Liver (tissue), 9 donors: Measurements from ENCODE around the gene CDH15. TPM values are rescaled to one million over a fixed set of nuclear protein-coding genes. Genes with fewer than 3 reads are reported as not detected.

Experiments used
- DNase-seq: peaks from one replicate; pipeline ENCODE4 v3.0.0-alpha.2; 2017; ENCODE audit warnings: low spot score
- H3K27ac ChIP-seq, 2 donors: one replicate each; pipeline ENCODE4 v1.7.0; 2013; ENCODE audit warnings: inconsistent platforms in 2 of 2, low read length in 2 of 2, control low read depth in 1 of 2, low read depth in 1 of 2, mild to moderate bottlenecking in 1 of 2
- H3K27me3 ChIP-seq, 4 donors: one replicate each; pipeline versions ENCODE4 v1.6.1 to v1.7.0; 2013; ENCODE audit warnings: low read length in 3 of 4, inconsistent platforms in 1 of 4, mild to moderate bottlenecking in 1 of 4, moderate library complexity in 1 of 4; ENCODE audit not compliant: control insufficient read depth in 4 of 4, insufficient read depth in 4 of 4
- H3K36me3 ChIP-seq, 4 donors: one replicate each; pipeline versions ENCODE4 v1.6.1 to v1.7.0; 2013; ENCODE audit warnings: low read length in 3 of 4, mild to moderate bottlenecking in 3 of 4, low read depth in 1 of 4, moderate library complexity in 1 of 4; ENCODE audit not compliant: control insufficient read depth in 4 of 4, insufficient read depth in 3 of 4
- H3K4me1 ChIP-seq, 4 donors: one replicate each; pipeline versions ENCODE4 v1.6.1 to v1.7.0; 2013; ENCODE audit warnings: low read length in 3 of 4, mild to moderate bottlenecking in 3 of 4, moderate library complexity in 1 of 4; ENCODE audit not compliant: control insufficient read depth in 4 of 4, insufficient read depth in 4 of 4
- H3K4me3 ChIP-seq, 3 donors: one replicate each; pipeline versions ENCODE4 v1.6.1 to v1.7.0; 2013; ENCODE audit warnings: low read length in 3 of 3, control low read depth in 1 of 3, low read depth in 1 of 3, mild to moderate bottlenecking in 1 of 3
- H3K9ac ChIP-seq, 2 donors: one replicate each; pipeline ENCODE4 v1.7.0; 2013; ENCODE audit warnings: low read length in 2 of 2, mild to moderate bottlenecking in 2 of 2, moderate library complexity in 2 of 2, control low read depth in 1 of 2, low read depth in 1 of 2
- H3K9me3 ChIP-seq, 4 donors: one replicate each; pipeline versions ENCODE4 v1.6.1 to v1.7.0; 2013; ENCODE audit warnings: low read length in 3 of 4; ENCODE audit not compliant: control insufficient read depth in 4 of 4
- EGR1 ChIP-seq, 2 donors: IDR thresholded peaks; 2 replicates each; pipeline ENCODE4 v1.6.1; 2016 to 2018; ENCODE audit warnings: antibody characterized with exemption in 2 of 2, low read depth in 2 of 2
- FOXA1 ChIP-seq: IDR thresholded peaks from 2 replicates; pipeline ENCODE4 v1.6.1; 2016; ENCODE audit warnings: antibody characterized with exemption
- FOXA2 ChIP-seq: IDR thresholded peaks from 2 replicates; pipeline ENCODE4 v1.6.1; 2016; ENCODE audit warnings: antibody characterized with exemption
- GABPA ChIP-seq, 2 donors: IDR thresholded peaks in 1 of 2; conservative IDR thresholded peaks in 1 of 2; 2 replicates each; pipeline ENCODE4 v1.6.1; 2016; ENCODE audit warnings: antibody characterized with exemption in 2 of 2, mild to moderate bottlenecking in 1 of 2, moderate library complexity in 1 of 2
- HNF4A ChIP-seq, 2 donors: conservative IDR thresholded peaks; 2 replicates each; pipeline ENCODE4 v1.6.1; 2016; ENCODE audit warnings: antibody characterized with exemption in 2 of 2, mild to moderate bottlenecking in 2 of 2
- HNF4G ChIP-seq: IDR thresholded peaks from 2 replicates; pipeline ENCODE4 v1.6.1; 2016; ENCODE audit warnings: antibody characterized with exemption
- JUND ChIP-seq, 2 donors: IDR thresholded peaks; 2 replicates each; pipeline ENCODE4 v1.6.1; 2016; ENCODE audit warnings: antibody characterized with exemption in 2 of 2
- NR2F2 ChIP-seq: IDR thresholded peaks from 2 replicates; pipeline ENCODE4 v1.6.1; 2016; ENCODE audit warnings: antibody characterized with exemption
- RAD21 ChIP-seq, 2 donors: IDR thresholded peaks; 2 replicates each; pipeline ENCODE4 v1.6.1; 2016; ENCODE audit warnings: antibody characterized with exemption in 2 of 2, mild to moderate bottlenecking in 2 of 2
- SP1 ChIP-seq: IDR thresholded peaks from 2 replicates; pipeline ENCODE4 v1.6.1; 2018; ENCODE audit warnings: antibody characterized with exemption, mild to moderate bottlenecking
- TAF1 ChIP-seq: conservative IDR thresholded peaks from 2 replicates; pipeline ENCODE4 v1.6.1; 2016; ENCODE audit warnings: antibody characterized with exemption, mild to moderate bottlenecking
- YY1 ChIP-seq: IDR thresholded peaks from 2 replicates; pipeline ENCODE4 v1.6.1; 2016; ENCODE audit warnings: antibody characterized with exemption, mild to moderate bottlenecking
- WGBS: extraction: QIAGEN DNeasy Blood & Tissue Kit; methylation state at CpG from one replicate; pipeline ENCODE4 v1.1.7; 2013; 5-methylcytosine and 5-hydroxymethylcytosine counted together
- polyA plus RNA-seq, 2 donors: library from polyadenylated mRNA; stranded (reverse) in 1 of 2; unstranded in 1 of 2; fragments of 200-250 nt in 1 of 2; fragments of >200 nt in 1 of 2; fragmentation: Nextera tagmentation in 1 of 2; extraction: Ambion mirVana in 1 of 2; gene quantifications; one replicate each; pipeline versions ENCODE4 v1.2.1 to v1.2.3, GENCODE V29; 2013 to 2015
- total RNA-seq, 2 donors: library from RNA; depleted of rRNA; stranded (reverse); fragments of >200 nt; gene quantifications; one replicate each; pipeline ENCODE4 v1.2.3, GENCODE V29; 2014
- TF ChIP-seq, protein P1 (sequence below): IDR thresholded peaks from 2 replicates; pipeline ENCODE4 v1.6.1; 2016; ENCODE audit warnings: antibody characterized with exemption
- TF ChIP-seq, protein P2 (sequence below): IDR thresholded peaks from 2 replicates; pipeline ENCODE4 v1.6.1; 2016; ENCODE audit warnings: antibody characterized with exemption, mild to moderate bottlenecking
- TF ChIP-seq, protein P3 (sequence below): IDR thresholded peaks from 2 replicates; pipeline ENCODE4 v1.6.1; 2016; ENCODE audit warnings: antibody characterized with exemption
- TF ChIP-seq, protein P4 (sequence below): IDR thresholded peaks from 2 replicates; pipeline ENCODE4 v1.6.1; 2016; ENCODE audit warnings: antibody characterized with exemption
- TF ChIP-seq, protein P5 (sequence below): fragments of 150-350 bp; IDR thresholded peaks from 2 replicates; pipeline ENCODE4 v1.5.1; 2017; ENCODE audit warnings: improper control_type of control experiment, low read depth, low read length; ENCODE audit not compliant: missing input control
- donor health status: healthy.
- donor health status: healthy.
- donor health status: healthy.
- donor health status: healthy.
- donor health status: healthy.

The CDH15 gene
- total and polyA plus RNA-seq, 4 donors: 0.12 TPM; not detected in 3

DNA sequence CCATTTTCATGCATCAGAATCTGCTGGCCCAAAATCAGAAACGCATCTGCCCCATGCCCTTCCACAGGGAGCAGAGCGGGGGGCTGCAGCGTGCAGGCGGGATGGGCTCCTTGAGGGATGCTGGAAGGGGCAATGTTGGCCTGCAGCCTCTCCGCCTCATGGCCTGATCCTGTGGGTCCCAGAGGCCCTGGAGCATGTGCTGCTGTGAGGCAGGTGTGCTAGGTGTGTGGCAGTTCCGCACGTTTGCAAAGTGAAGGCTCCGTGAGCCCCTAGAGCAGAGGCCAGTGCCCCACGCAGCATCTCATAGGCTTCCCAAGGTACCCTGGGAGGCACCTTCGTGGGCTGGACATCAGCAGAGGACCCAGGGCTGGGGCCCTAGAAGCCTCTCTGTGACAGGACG, 36.4 kb upstream of the CDH15 start:
- Histone ChIP-seq H3K9me3 (no peaks in the 10 kb centered on the region), H3K27ac (no peak overlapping the region), H3K4me3 (no peak overlapping the region), H3K36me3 (peaks cover 3 to 28% (median 16%) of the 10 kb centered on the region in 4 donors), H3K4me1 (no peaks in the 10 kb centered on the region), H3K9ac (no peak overlapping the region), H3K27me3 (no peaks in the 10 kb centered on the region)
- TF ChIP-seq TAF1 (no peak), FOXA1 (no peak), RAD21 (IDR thresholded peaks at IDR 0.05) (no peak), GABPA (IDR thresholded peaks at IDR 0.05 in 1 of 2, conservative IDR thresholded peaks at IDR 0.05 in 1 of 2) (no peak), HNF4A (conservative IDR thresholded peaks at IDR 0.05) (no peak), EGR1 (IDR thresholded peaks at IDR 0.05; ENCODE audit: low read depth in 2 of 2) (no peak), NR2F2 (no peak), SP1 (no peak), FOXA2 (no peak)
- TF ChIP-seq, protein P1, sequence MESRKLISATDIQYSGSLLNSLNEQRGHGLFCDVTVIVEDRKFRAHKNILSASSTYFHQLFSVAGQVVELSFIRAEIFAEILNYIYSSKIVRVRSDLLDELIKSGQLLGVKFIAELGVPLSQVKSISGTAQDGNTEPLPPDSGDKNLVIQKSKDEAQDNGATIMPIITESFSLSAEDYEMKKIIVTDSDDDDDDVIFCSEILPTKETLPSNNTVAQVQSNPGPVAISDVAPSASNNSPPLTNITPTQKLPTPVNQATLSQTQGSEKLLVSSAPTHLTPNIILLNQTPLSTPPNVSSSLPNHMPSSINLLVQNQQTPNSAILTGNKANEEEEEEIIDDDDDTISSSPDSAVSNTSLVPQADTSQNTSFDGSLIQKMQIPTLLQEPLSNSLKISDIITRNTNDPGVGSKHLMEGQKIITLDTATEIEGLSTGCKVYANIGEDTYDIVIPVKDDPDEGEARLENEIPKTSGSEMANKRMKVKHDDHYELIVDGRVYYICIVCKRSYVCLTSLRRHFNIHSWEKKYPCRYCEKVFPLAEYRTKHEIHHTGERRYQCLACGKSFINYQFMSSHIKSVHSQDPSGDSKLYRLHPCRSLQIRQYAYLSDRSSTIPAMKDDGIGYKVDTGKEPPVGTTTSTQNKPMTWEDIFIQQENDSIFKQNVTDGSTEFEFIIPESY: no peak
- TF ChIP-seq, protein P2, sequence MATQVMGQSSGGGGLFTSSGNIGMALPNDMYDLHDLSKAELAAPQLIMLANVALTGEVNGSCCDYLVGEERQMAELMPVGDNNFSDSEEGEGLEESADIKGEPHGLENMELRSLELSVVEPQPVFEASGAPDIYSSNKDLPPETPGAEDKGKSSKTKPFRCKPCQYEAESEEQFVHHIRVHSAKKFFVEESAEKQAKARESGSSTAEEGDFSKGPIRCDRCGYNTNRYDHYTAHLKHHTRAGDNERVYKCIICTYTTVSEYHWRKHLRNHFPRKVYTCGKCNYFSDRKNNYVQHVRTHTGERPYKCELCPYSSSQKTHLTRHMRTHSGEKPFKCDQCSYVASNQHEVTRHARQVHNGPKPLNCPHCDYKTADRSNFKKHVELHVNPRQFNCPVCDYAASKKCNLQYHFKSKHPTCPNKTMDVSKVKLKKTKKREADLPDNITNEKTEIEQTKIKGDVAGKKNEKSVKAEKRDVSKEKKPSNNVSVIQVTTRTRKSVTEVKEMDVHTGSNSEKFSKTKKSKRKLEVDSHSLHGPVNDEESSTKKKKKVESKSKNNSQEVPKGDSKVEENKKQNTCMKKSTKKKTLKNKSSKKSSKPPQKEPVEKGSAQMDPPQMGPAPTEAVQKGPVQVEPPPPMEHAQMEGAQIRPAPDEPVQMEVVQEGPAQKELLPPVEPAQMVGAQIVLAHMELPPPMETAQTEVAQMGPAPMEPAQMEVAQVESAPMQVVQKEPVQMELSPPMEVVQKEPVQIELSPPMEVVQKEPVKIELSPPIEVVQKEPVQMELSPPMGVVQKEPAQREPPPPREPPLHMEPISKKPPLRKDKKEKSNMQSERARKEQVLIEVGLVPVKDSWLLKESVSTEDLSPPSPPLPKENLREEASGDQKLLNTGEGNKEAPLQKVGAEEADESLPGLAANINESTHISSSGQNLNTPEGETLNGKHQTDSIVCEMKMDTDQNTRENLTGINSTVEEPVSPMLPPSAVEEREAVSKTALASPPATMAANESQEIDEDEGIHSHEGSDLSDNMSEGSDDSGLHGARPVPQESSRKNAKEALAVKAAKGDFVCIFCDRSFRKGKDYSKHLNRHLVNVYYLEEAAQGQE: no peak
- TF ChIP-seq, protein P3, sequence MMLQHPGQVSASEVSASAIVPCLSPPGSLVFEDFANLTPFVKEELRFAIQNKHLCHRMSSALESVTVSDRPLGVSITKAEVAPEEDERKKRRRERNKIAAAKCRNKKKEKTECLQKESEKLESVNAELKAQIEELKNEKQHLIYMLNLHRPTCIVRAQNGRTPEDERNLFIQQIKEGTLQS: no peak
- DNase-seq: no peak
- WGBS: 98% methylated on average over 11 of the region's 11 CpGs

DNA sequence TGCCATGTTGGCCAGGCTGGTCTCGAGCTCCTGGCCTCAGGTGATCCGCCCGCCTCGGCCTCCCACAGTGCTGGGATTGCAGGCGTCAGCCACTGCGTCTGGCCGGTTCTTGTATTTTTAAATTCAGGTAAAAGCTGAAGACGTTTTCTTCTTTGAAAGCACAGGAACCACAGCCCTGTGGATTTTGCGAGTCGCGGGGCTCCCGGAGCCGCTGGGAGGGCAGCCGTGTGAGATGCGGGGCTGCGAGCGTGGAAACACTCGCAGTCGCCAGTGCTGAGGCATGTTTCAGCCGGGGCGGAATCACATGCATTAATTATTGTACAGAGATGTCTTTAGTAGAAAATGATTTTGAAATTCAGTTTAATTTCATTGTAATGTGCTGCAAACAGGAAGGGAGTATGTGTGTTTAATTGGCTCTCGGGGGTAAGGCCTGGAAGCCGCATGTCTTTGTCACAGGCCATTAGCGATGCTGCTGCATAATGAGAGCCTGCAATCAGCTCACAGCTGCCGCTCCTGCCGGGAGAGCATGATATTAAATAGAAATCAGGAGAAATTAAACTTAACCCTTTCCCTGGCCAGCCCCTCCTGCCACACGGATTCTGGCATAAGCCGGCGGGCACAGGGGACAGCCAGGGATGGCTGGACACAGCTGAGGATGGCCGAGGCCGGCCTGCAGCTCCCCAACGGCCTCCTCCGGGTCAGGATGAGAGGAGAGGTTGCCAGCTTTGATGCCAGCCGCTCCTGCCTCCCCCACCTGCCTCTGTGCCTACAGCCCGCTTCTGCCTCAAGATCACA, 35.4 kb upstream of the CDH15 start:
- H3K9ac ChIP-seq: no peak overlapping the region
- no peak overlapping the region for H3K27ac ChIP-seq
- WGBS: 94% methylated on average over 35 of the region's 35 CpGs
- H3K36me3 ChIP-seq: peaks cover 3 to 34% (median 17%) of the 10 kb centered on the region in 4 donors
- no peak for DNase-seq
- H3K9me3 ChIP-seq: no peaks in the 10 kb centered on the region
- H3K27me3 ChIP-seq: no peaks in the 10 kb centered on the region
- H3K4me3 ChIP-seq: no peak overlapping the region
- H3K4me1 ChIP-seq: no peaks in the 10 kb centered on the region
- TF ChIP-seq, protein P4, sequence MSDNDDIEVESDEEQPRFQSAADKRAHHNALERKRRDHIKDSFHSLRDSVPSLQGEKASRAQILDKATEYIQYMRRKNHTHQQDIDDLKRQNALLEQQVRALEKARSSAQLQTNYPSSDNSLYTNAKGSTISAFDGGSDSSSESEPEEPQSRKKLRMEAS: no peak
- TF ChIP-seq HNF4G (no peak), JUND (IDR thresholded peaks at IDR 0.05) (no peak), FOXA1 (no peak), FOXA2 (no peak), NR2F2 (no peak), HNF4A (conservative IDR thresholded peaks at IDR 0.05) (no peak), GABPA (IDR thresholded peaks at IDR 0.05 in 1 of 2, conservative IDR thresholded peaks at IDR 0.05 in 1 of 2) (no peak), EGR1 (IDR thresholded peaks at IDR 0.05; ENCODE audit: low read depth in 2 of 2) (no peak), YY1 (no peak), SP1 (no peak)
- TF ChIP-seq, protein P5, sequence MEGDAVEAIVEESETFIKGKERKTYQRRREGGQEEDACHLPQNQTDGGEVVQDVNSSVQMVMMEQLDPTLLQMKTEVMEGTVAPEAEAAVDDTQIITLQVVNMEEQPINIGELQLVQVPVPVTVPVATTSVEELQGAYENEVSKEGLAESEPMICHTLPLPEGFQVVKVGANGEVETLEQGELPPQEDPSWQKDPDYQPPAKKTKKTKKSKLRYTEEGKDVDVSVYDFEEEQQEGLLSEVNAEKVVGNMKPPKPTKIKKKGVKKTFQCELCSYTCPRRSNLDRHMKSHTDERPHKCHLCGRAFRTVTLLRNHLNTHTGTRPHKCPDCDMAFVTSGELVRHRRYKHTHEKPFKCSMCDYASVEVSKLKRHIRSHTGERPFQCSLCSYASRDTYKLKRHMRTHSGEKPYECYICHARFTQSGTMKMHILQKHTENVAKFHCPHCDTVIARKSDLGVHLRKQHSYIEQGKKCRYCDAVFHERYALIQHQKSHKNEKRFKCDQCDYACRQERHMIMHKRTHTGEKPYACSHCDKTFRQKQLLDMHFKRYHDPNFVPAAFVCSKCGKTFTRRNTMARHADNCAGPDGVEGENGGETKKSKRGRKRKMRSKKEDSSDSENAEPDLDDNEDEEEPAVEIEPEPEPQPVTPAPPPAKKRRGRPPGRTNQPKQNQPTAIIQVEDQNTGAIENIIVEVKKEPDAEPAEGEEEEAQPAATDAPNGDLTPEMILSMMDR: no peak
- TF ChIP-seq, protein P1: no peak
- TF ChIP-seq, protein P2: no peak
